Peyer's patch (tissue), 4 donors: ENCODE results near the gene TULP3. TPM values are rescaled to one million over a fixed set of nuclear protein-coding genes. Genes with fewer than 3 reads are reported as not detected.

Source experiments
- DNase-seq, 3 donors: peaks; one replicate each; pipeline ENCODE4 v3.0.0-alpha.2; 2017 to 2019
- H3K27ac ChIP-seq, 4 donors: fragments of 200-600 bp; sonication (generic); one replicate each; pipeline ENCODE4 v1.5.1; 2016 to 2019
- H3K27me3 ChIP-seq, 2 donors: fragments of 200-600 bp; sonication (generic); one replicate each; pipeline ENCODE4 v1.5.1; 2019
- H3K36me3 ChIP-seq, 3 donors: fragments of 200-600 bp; sonication (generic); one replicate each; pipeline ENCODE4 v1.5.1; 2016 to 2019
- H3K4me1 ChIP-seq, 4 donors: fragments of 200-600 bp; sonication (generic); one replicate each; pipeline ENCODE4 v1.5.1; 2016 to 2019
- H3K4me3 ChIP-seq, 4 donors: fragments of 200-600 bp; sonication (generic); 1 replicate in 3 of 4; 2 replicates in 1 of 4; pipeline ENCODE4 v1.5.1; 2016 to 2019; ENCODE audit warnings: mild to moderate bottlenecking in 1 of 4
- H3K9me3 ChIP-seq, 4 donors: fragments of 200-600 bp; sonication (generic); one replicate each; pipeline ENCODE4 v1.5.1; 2016 to 2019; ENCODE audit warnings: mild to moderate bottlenecking in 1 of 4
- POLR2A ChIP-seq, 2 donors: fragments of 450-650 bp; IDR thresholded peaks; one replicate each; pipeline ENCODE4 v1.5.1; 2017; ENCODE audit warnings: antibody characterized with exemption in 2 of 2, mild to moderate bottlenecking in 2 of 2, moderate library complexity in 2 of 2
- small RNA-seq, 2 donors: library from RNA; depleted of rRNA; stranded (forward); fragments of <200 nt; gene quantifications; one replicate each; pipeline ENCODE3, GENCODE V24; 2016
- total RNA-seq, 4 donors: library from RNA; depleted of rRNA; stranded (reverse); fragments of >200 nt; gene quantifications; one replicate each; pipeline ENCODE4 v1.1.0, GENCODE V29; 2016
- TF ChIP-seq, protein P1 (sequence below), 6 experiments: fragments of 450-650 bp in 4 of 6; fragments of 200-600 bp in 2 of 6; sonication (generic) in 1 of 6; IDR thresholded peaks; one replicate each; pipeline ENCODE4 v1.5.1; 2017 to 2019; ENCODE audit warnings: antibody characterized with exemption in 6 of 6, mild to moderate bottlenecking in 3 of 6, moderate library complexity in 1 of 6

The TULP3 gene
- total RNA-seq, 4 donors from 2014 or later: 7.2 to 63.5 (median 12.6) TPM

DNA sequence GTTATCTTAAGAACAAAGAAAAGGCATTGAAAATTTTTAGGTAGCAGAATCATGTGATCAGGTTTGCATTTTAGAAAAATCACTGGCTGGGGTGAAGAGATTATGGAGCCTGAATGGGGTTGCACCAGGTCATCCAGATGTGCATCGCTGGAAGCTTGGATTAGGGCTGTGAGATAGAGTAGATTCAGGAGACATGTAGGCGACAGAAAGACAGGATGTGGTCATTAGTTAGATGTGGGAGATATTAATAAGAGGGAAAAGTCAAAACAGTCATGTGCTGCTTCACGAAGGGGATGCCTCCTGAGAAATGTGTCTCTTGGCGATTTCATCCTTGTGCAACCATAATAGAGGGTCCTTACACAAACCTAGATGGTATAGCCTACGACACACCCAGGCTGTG, 93.6 kb downstream of the TULP3 start:
- H3K4me3 ChIP-seq: no peak overlapping the region
- H3K27me3 ChIP-seq: no peaks in the 10 kb centered on the region
- no peaks in the 10 kb centered on the region for H3K9me3 ChIP-seq
- TF ChIP-seq, protein P1, sequence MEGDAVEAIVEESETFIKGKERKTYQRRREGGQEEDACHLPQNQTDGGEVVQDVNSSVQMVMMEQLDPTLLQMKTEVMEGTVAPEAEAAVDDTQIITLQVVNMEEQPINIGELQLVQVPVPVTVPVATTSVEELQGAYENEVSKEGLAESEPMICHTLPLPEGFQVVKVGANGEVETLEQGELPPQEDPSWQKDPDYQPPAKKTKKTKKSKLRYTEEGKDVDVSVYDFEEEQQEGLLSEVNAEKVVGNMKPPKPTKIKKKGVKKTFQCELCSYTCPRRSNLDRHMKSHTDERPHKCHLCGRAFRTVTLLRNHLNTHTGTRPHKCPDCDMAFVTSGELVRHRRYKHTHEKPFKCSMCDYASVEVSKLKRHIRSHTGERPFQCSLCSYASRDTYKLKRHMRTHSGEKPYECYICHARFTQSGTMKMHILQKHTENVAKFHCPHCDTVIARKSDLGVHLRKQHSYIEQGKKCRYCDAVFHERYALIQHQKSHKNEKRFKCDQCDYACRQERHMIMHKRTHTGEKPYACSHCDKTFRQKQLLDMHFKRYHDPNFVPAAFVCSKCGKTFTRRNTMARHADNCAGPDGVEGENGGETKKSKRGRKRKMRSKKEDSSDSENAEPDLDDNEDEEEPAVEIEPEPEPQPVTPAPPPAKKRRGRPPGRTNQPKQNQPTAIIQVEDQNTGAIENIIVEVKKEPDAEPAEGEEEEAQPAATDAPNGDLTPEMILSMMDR (IDR thresholded peaks at IDR 0.05): no peak
- TF ChIP-seq POLR2A (IDR thresholded peaks at IDR 0.05): no peak
- no peak for DNase-seq
- no peaks in the 10 kb centered on the region for H3K4me1 ChIP-seq
- no peak overlapping the region for H3K27ac ChIP-seq
- H3K36me3 ChIP-seq: no peaks in the 10 kb centered on the region

DNA sequence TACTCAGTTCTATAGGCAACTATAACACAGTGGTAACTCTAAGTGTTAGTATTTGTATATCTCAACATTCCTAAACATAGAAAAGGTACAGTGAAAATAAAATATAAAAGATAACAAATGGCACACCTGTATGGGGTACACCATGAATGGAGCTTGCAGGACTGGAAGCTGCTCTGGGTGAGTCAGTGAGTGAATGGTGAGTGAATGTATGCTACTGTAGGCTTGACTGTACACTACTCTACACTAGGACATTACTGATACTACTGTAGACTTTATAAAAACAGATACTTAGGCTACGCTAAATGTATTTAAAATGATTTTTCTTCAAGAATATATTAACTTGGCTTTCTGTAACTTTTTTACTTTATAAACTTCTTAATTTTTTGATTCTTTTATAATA, 94.0 kb downstream of the TULP3 start:
- no peaks in the 10 kb centered on the region for H3K9me3 ChIP-seq
- no peaks in the 10 kb centered on the region for H3K4me1 ChIP-seq
- no peak overlapping the region for H3K4me3 ChIP-seq
- no peaks in the 10 kb centered on the region for H3K27me3 ChIP-seq
- no peaks in the 10 kb centered on the region for H3K36me3 ChIP-seq
- no peak for DNase-seq
- H3K27ac ChIP-seq: no peak overlapping the region
- TF ChIP-seq, protein P1 (IDR thresholded peaks at IDR 0.05): no peak

DNA sequence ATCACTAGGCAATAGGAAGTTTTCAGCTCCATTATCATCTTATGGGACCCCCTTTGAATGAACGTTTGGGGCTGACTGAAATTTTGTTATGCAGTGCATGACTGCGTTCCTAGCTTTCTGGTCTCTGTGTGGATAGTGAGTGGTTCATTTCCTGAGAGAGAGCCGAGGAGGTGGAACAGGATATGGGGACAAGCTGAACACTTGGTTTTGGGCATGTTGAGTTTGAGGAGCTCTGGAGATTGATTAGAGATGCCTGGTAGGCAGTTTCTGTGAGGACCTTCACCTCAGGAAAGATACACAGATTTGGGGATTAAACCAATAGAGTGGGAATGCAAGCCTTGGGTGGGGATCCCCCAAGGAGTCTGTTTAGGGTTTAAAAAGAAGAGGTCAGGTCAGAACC, 96.2 kb downstream of the TULP3 start:
- Histone ChIP-seq H3K9me3 (no peaks in the 10 kb centered on the region), H3K4me3 (no peak overlapping the region), H3K27me3 (no peaks in the 10 kb centered on the region), H3K27ac (no peak overlapping the region), H3K4me1 (no peaks in the 10 kb centered on the region), H3K36me3 (no peaks in the 10 kb centered on the region)
- no peak for DNase-seq
- no peak for TF ChIP-seq POLR2A (IDR thresholded peaks at IDR 0.05)
- TF ChIP-seq, protein P1 (IDR thresholded peaks at IDR 0.05): no peak

DNA sequence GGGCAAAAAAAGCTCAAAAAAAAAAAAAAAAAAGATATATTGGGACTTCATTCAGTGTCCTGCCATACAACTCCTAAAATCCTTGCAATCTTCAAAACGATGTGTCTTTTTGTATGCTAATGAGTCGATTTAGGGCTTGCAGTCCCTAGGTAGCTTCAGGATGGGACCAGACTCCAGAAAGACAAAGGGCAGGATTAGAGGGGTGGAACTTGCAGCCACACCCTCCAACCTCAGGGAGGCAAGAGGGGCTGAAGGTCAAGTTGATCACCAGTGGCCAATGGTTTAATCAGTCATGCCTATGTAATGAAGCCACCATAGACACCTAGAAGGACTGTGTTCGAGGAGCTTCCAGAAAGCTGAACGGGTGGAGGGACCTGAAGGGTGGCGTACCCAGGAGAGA, 97.8 kb downstream of the TULP3 start:
- no peaks in the 10 kb centered on the region for H3K9me3 ChIP-seq
- no peak overlapping the region for H3K27ac ChIP-seq
- H3K27me3 ChIP-seq: no peaks in the 10 kb centered on the region
- no peaks in the 10 kb centered on the region for H3K36me3 ChIP-seq
- H3K4me3 ChIP-seq: no peak overlapping the region
- TF ChIP-seq, protein P1 (IDR thresholded peaks at IDR 0.05): no peak
- TF ChIP-seq POLR2A (IDR thresholded peaks at IDR 0.05): no peak
- H3K4me1 ChIP-seq: no peaks in the 10 kb centered on the region
- DNase-seq: no peak

Small RNAs within 50 kb of the gene (small RNA-seq; reads per million reads assigned to genes)
- 0 reads per million in 2 donors for gene RNU6-1315P

Other genes with a start within 250 kb of the TULP3 start
- 10 to 100 TPM; 27.7 to 42.4 (median 33.7) TPM for gene FKBP4, start 95.9 kb upstream of the TULP3 start, total RNA-seq
- gene ITFG2, start 78.2 kb upstream of the TULP3 start, total RNA-seq: 100 to 1,000 TPM in 2 of 4 donors, 10 to 100 TPM in 2; 50.8 to 119 (median 102) TPM
- not detected for gene NRIP2, start 55.9 kb upstream of the TULP3 start, total RNA-seq
- 1 to 10 TPM in 1 of 4 donors, not detected in 3; 2.3 TPM for gene TEX52, start 33.9 kb upstream of the TULP3 start, total RNA-seq
- 10 to 100 TPM in 2 of 4 donors, 1 to 10 TPM in 2; 6.4 to 31.4 (median 11.2) TPM for gene FOXM1, start 13.7 kb upstream of the TULP3 start, total RNA-seq
- gene RHNO1, start 13.7 kb upstream of the TULP3 start, total RNA-seq: 10 to 100 TPM in 3 of 4 donors, 1 to 10 TPM in 1; 5.8 to 23.0 (median 17.8) TPM
- 1 to 10 TPM; 4.3 to 6.6 (median 5.1) TPM for gene TEAD4, start 68.5 kb downstream of the TULP3 start, total RNA-seq
- 10 to 100 TPM in 3 of 4 donors, 1 to 10 TPM in 1; 7.5 to 23.9 (median 11.8) TPM for gene TSPAN9, start 186.5 kb downstream of the TULP3 start, total RNA-seq